ENCODE data around the gene ANTXR2. TPM values are rescaled to one million over a fixed set of nuclear protein-coding genes. Genes with fewer than 3 reads are reported as not detected.

ANTXR2 gene
- total RNA-seq, 4 donors from 2014 or later, result 319 to 518 (median 329) TPM

GRCh38 chr4:79906303-79906702, 166.7 kb downstream of the ANTXR2 start:
- H3K27me3 ChIP-seq, result no peaks in the 10 kb centered on the region
- peaks cover 22 to 36% (median 24%) of the 10 kb centered on the region in 4 donors for H3K36me3 ChIP-seq
- intact Hi-C loops (cut with DNase I), result no loop called here
- DNase-seq (ENCODE audit: extremely low spot score), result no peak
- no peaks in the 10 kb centered on the region for H3K9me3 ChIP-seq
- no peak overlapping the region for H3K4me3 ChIP-seq
- 93% methylated on average over 5 of the region's 5 CpGs for whole genome bisulfite sequencing
- peaks cover 0 to 14% (median 6%) of the 10 kb centered on the region in 4 donors for H3K4me1 ChIP-seq
- no peak overlapping the region for H3K27ac ChIP-seq (replicated peaks in 1 of 4)
- no peak for TF ChIP-seq POLR2A (IDR thresholded peaks at IDR 0.05; ENCODE audit: low read depth)
- TF ChIP-seq CTCF (IDR thresholded peaks at IDR 0.05), result no peak
- no peak for TF ChIP-seq EP300 (IDR thresholded peaks at IDR 0.05)
- TF ChIP-seq POLR2AphosphoS5 (IDR thresholded peaks at IDR 0.05), result no peak

GRCh38 chr4:79905212-79905611, 167.8 kb downstream of the ANTXR2 start:
- H3K36me3 ChIP-seq, result peaks cover 22 to 36% (median 24%) of the 10 kb centered on the region in 4 donors
- no peaks in the 10 kb centered on the region for H3K9me3 ChIP-seq
- H3K27ac ChIP-seq (replicated peaks in 1 of 4), result no peak overlapping the region
- H3K27me3 ChIP-seq, result no peaks in the 10 kb centered on the region
- H3K4me1 ChIP-seq, result peaks cover 0 to 14% (median 6%) of the 10 kb centered on the region in 4 donors
- intact Hi-C loops (cut with DNase I), result no loop called here
- DNase-seq (ENCODE audit: extremely low spot score), result no peak
- H3K4me3 ChIP-seq, result no peak overlapping the region
- TF ChIP-seq POLR2AphosphoS5 (IDR thresholded peaks at IDR 0.05), result no peak

- TF ChIP-seq CTCF (IDR thresholded peaks at IDR 0.05) (no peak), POLR2AphosphoS5 (IDR thresholded peaks at IDR 0.05) (no peak), POLR2A (IDR thresholded peaks at IDR 0.05; ENCODE audit: low read depth) (no peak), EP300 (IDR thresholded peaks at IDR 0.05) (no peak)
- Histone ChIP-seq H3K27me3 (no peaks in the 10 kb centered on the region), H3K4me3 (no peak overlapping the region), H3K27ac (replicated peaks in 1 of 4) (no peak overlapping the region), H3K9me3 (no peaks in the 10 kb centered on the region), H3K36me3 (peaks cover 22 to 36% (median 24%) of the 10 kb centered on the region in 4 donors), H3K4me1 (peaks cover 0 to 14% (median 6%) of the 10 kb centered on the region in 4 donors)
- WGBS, result 78% methylated on average over 1 of the region's 1 CpG
- no peak for DNase-seq (ENCODE audit: extremely low spot score)
- intact Hi-C loops (cut with DNase I), result no loop called here
Measured at GRCh38 chr4:79904331-79904730, 168.7 kb downstream of the ANTXR2 start.

- Histone ChIP-seq H3K27me3 (no peaks in the 10 kb centered on the region), H3K27ac (replicated peaks in 1 of 4) (no peak overlapping the region), H3K36me3 (peaks cover 1 to 8% (median 2%) of the 10 kb centered on the region in 4 donors), H3K4me1 (no peaks in the 10 kb centered on the region), H3K9me3 (no peaks in the 10 kb centered on the region), H3K4me3 (no peak overlapping the region)
- no peak for DNase-seq (ENCODE audit: extremely low spot score)
- TF ChIP-seq CTCF (IDR thresholded peaks at IDR 0.05), result no peak
- no peak for TF ChIP-seq POLR2AphosphoS5 (IDR thresholded peaks at IDR 0.05)
- no peak for TF ChIP-seq EP300 (IDR thresholded peaks at IDR 0.05)
- no peak for TF ChIP-seq POLR2A (IDR thresholded peaks at IDR 0.05; ENCODE audit: low read depth)
- intact Hi-C loops (cut with DNase I), result no loop called here
- 44% methylated on average over 2 of the region's 2 CpGs for WGBS
Measured at GRCh38 chr4:79900182-79900581, 172.8 kb downstream of the ANTXR2 start.

- intact Hi-C loops (cut with DNase I), result no loop called here
- H3K4me3 ChIP-seq, result no peak overlapping the region
- H3K9me3 ChIP-seq, result no peaks in the 10 kb centered on the region
- H3K36me3 ChIP-seq, result peaks cover 0 to 6% (median 0%) of the 10 kb centered on the region in 4 donors
- DNase-seq (ENCODE audit: extremely low spot score), result no peak
- no peaks in the 10 kb centered on the region for H3K4me1 ChIP-seq
- TF ChIP-seq CTCF (IDR thresholded peaks at IDR 0.05), result no peak
- TF ChIP-seq EP300 (IDR thresholded peaks at IDR 0.05), result no peak
- TF ChIP-seq POLR2A (IDR thresholded peaks at IDR 0.05; ENCODE audit: low read depth), result no peak
- TF ChIP-seq POLR2AphosphoS5 (IDR thresholded peaks at IDR 0.05), result no peak
- WGBS, result 80% methylated on average over 4 of the region's 4 CpGs
- H3K27ac ChIP-seq (replicated peaks in 1 of 4), result no peak overlapping the region
- no peaks in the 10 kb centered on the region for H3K27me3 ChIP-seq
Measured at GRCh38 chr4:79899481-79899880, 173.5 kb downstream of the ANTXR2 start.

All from esophagus muscularis mucosa (tissue), 4 donors.